ENCODE results near the gene KIAA0930. TPM values are rescaled to one million over a fixed set of nuclear protein-coding genes. Genes with fewer than 3 reads are reported as not detected.

Gene KIAA0930
- polyA plus RNA-seq, 1 donor from 2014 or later, result 129 TPM

DNA sequence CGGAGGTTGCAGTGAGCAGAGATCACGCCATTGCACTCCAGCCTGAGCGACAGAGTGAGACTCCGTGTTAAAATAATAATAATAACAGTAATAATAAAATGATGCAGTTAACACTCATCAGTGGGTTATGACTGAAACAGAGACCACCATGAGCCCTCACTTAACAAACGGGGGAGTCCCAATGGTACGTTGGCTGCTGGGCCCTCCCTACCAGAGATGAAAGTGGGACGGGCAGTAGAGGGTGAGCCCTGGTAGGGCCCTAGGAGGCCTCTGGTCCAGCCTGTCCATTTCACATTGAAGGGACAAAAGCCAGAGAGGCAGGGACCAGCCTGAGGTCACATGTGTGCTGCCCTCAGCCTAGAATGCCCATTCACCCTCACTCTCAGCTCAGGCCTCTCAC lies 13.7 kb upstream of the KIAA0930 start:
- no peaks in the 10 kb centered on the region for H3K79me2 ChIP-seq (replicated peaks; ENCODE audit: insufficient read depth, low read length)
- H3F3A ChIP-seq (ENCODE audit: insufficient read depth, low read length, poor library complexity, severe bottlenecking), result no peaks in the 10 kb centered on the region
- H3K36me3 ChIP-seq (ENCODE audit: insufficient read depth, low read length), result no peaks in the 10 kb centered on the region
- H3K4me3 ChIP-seq (ENCODE audit: low read length), result no peak overlapping the region
- H3K9me2 ChIP-seq (ENCODE audit: insufficient read depth, low read length), result no peaks in the 10 kb centered on the region
- H2AFZ ChIP-seq (ENCODE audit: low read depth, low read length), result no peak overlapping the region
- H3K4me2 ChIP-seq (ENCODE audit: low read length), result no peak overlapping the region
- no peaks in the 10 kb centered on the region for H4K20me1 ChIP-seq (ENCODE audit: insufficient read depth)
- TF ChIP-seq, protein P1, sequence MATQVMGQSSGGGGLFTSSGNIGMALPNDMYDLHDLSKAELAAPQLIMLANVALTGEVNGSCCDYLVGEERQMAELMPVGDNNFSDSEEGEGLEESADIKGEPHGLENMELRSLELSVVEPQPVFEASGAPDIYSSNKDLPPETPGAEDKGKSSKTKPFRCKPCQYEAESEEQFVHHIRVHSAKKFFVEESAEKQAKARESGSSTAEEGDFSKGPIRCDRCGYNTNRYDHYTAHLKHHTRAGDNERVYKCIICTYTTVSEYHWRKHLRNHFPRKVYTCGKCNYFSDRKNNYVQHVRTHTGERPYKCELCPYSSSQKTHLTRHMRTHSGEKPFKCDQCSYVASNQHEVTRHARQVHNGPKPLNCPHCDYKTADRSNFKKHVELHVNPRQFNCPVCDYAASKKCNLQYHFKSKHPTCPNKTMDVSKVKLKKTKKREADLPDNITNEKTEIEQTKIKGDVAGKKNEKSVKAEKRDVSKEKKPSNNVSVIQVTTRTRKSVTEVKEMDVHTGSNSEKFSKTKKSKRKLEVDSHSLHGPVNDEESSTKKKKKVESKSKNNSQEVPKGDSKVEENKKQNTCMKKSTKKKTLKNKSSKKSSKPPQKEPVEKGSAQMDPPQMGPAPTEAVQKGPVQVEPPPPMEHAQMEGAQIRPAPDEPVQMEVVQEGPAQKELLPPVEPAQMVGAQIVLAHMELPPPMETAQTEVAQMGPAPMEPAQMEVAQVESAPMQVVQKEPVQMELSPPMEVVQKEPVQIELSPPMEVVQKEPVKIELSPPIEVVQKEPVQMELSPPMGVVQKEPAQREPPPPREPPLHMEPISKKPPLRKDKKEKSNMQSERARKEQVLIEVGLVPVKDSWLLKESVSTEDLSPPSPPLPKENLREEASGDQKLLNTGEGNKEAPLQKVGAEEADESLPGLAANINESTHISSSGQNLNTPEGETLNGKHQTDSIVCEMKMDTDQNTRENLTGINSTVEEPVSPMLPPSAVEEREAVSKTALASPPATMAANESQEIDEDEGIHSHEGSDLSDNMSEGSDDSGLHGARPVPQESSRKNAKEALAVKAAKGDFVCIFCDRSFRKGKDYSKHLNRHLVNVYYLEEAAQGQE (IDR thresholded peaks at IDR 0.05; ENCODE audit: borderline replicate concordance), result no peak
- TF ChIP-seq TAF1 (IDR thresholded peaks at IDR 0.05; ENCODE audit: low read depth), result no peak
- no peak for TF ChIP-seq EP300 (conservative IDR thresholded peaks at IDR 0.05; ENCODE audit: poor library complexity, severe bottlenecking)
- TF ChIP-seq MXI1 (conservative IDR thresholded peaks at IDR 0.05; ENCODE audit: poor library complexity, severe bottlenecking), result no peak
- no peak for TF ChIP-seq POLR2AphosphoS5 (IDR thresholded peaks at IDR 0.05)
- TF ChIP-seq SMC3 (conservative IDR thresholded peaks at IDR 0.05; ENCODE audit: poor library complexity), result no peak
- TF ChIP-seq RAD21 (conservative IDR thresholded peaks at IDR 0.05), result no peak
- no peak for TF ChIP-seq EZH2 (IDR thresholded peaks at IDR 0.05; ENCODE audit: borderline replicate concordance, insufficient read depth, low read length, poor library complexity, severe bottlenecking)
- TF ChIP-seq, protein P2, sequence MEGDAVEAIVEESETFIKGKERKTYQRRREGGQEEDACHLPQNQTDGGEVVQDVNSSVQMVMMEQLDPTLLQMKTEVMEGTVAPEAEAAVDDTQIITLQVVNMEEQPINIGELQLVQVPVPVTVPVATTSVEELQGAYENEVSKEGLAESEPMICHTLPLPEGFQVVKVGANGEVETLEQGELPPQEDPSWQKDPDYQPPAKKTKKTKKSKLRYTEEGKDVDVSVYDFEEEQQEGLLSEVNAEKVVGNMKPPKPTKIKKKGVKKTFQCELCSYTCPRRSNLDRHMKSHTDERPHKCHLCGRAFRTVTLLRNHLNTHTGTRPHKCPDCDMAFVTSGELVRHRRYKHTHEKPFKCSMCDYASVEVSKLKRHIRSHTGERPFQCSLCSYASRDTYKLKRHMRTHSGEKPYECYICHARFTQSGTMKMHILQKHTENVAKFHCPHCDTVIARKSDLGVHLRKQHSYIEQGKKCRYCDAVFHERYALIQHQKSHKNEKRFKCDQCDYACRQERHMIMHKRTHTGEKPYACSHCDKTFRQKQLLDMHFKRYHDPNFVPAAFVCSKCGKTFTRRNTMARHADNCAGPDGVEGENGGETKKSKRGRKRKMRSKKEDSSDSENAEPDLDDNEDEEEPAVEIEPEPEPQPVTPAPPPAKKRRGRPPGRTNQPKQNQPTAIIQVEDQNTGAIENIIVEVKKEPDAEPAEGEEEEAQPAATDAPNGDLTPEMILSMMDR (IDR thresholded peaks at IDR 0.05; ENCODE audit: poor library complexity, severe bottlenecking), result no peak
- H3K9ac ChIP-seq (ENCODE audit: low read length), result no peak overlapping the region
- H3K27me3 ChIP-seq (ENCODE audit: insufficient read depth, low read depth, low read length), result no peaks in the 10 kb centered on the region
- no peak overlapping the region for H3K27ac ChIP-seq (ENCODE audit: low read length)
- H3K9me3 ChIP-seq (ENCODE audit: low read length), result no peaks in the 10 kb centered on the region

DNA sequence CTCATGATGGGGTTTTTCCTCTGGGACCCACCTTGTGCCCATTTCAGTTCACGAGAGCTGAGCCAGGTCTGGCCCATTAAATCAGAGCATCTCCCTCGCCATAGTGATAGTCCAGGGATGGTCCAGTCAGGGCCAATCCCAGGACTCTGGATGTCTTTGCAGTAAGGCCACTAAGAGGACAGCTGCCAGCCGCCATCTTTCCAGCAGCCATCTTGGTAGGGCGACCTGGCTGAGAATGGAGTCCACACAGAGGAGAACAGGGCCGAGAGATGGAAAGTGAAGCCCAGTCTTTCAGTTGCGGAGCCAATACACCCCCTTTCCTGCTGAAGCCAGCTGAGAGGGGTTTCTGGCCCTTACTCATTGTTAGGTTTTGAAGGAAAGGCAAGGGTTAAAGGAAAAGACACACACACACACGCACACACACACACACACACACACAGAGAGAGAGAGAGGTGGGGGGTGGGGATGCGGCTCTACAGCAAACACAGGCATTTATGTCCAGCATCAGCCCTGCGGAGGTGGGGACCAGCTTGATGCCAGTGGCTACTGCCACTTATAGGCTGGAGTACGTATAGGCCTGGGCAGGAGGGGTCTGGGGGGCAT lies 12.4 kb upstream of the KIAA0930 start:
- Histone ChIP-seq H3K4me2 (ENCODE audit: low read length) (no peak overlapping the region), H3K4me3 (ENCODE audit: low read length) (no peak overlapping the region), H3K79me2 (replicated peaks; ENCODE audit: insufficient read depth, low read length) (no peaks in the 10 kb centered on the region), H4K20me1 (ENCODE audit: insufficient read depth) (no peaks in the 10 kb centered on the region), H3F3A (ENCODE audit: insufficient read depth, low read length, poor library complexity, severe bottlenecking) (no peaks in the 10 kb centered on the region), H3K9ac (ENCODE audit: low read length) (no peak overlapping the region), H3K27ac (ENCODE audit: low read length) (no peak overlapping the region), H3K36me3 (ENCODE audit: insufficient read depth, low read length) (no peaks in the 10 kb centered on the region), H3K27me3 (ENCODE audit: insufficient read depth, low read depth, low read length) (no peaks in the 10 kb centered on the region), H2AFZ (ENCODE audit: low read depth, low read length) (no peak overlapping the region), H3K9me2 (ENCODE audit: insufficient read depth, low read length) (no peaks in the 10 kb centered on the region), H3K9me3 (ENCODE audit: low read length) (no peaks in the 10 kb centered on the region)
- TF ChIP-seq TAF1 (IDR thresholded peaks at IDR 0.05; ENCODE audit: low read depth) (no peak), EP300 (conservative IDR thresholded peaks at IDR 0.05; ENCODE audit: poor library complexity, severe bottlenecking) (no peak), SMC3 (conservative IDR thresholded peaks at IDR 0.05; ENCODE audit: poor library complexity) (no peak), POLR2AphosphoS5 (IDR thresholded peaks at IDR 0.05) (no peak)
- TF ChIP-seq, protein P2 (IDR thresholded peaks at IDR 0.05; ENCODE audit: poor library complexity, severe bottlenecking), result no peak

Measured in neural cell (in vitro differentiated cells).